HG03025 (cell line): Measurements from ENCODE around the gene EFCAB9.
"Not testable (repeated sequence)": the region's sequence is repeated elsewhere in the genome, so short reads cannot be mapped to it uniquely, and the experiment has no call there.

Experiments used
- ATAC-seq: cut with Tn5 transposase; IDR thresholded peaks from one replicate; pipeline ENCODE4 v1.9.1; 2021; ENCODE audit warnings: mild to moderate bottlenecking, moderate library complexity; ENCODE audit not compliant: unreplicated experiment, low FRiP score

Gene EFCAB9

GRCh38 chr5:172193872-172194271, at the start of gene EFCAB9:
TSS of gene EFCAB9 (plus strand) at chr5:172194172. CDS start at chr5:172194173, 1 bp downstream.
- ATAC-seq: no peak

DNA sequence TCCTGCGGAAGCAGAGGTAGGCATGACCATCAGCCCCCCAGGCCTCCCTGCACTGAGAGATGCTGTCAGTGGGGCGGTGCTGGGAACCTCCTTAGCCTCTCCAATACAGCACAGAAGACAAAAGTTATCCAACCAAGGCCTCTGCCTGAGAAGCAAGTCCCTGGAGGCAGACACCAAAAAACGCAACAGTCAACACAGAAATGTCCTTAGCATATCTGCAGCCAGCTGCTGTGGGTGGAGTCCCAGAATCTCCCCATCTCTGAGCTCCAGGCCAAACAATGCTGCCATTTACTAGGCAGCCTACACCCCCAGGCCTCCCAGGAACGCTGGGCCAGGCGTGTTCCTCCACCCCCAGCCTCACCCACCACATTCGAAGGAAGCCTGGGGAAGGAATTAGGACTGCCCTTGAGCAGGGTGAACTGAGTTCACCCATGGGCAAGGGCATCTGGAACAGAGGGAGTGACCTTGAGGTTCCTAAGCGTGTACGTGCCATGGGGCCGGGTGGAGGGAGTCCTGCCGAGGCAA, 49.6 kb upstream of the EFCAB9 start:
- no peak for ATAC-seq

GRCh38 chr5:172144931-172145869, 48.8 kb upstream of the EFCAB9 start:
- no peak for ATAC-seq

- no peak for ATAC-seq
Measured at GRCh38 chr5:172145870-172146747, 47.9 kb upstream of the EFCAB9 start.

DNA sequence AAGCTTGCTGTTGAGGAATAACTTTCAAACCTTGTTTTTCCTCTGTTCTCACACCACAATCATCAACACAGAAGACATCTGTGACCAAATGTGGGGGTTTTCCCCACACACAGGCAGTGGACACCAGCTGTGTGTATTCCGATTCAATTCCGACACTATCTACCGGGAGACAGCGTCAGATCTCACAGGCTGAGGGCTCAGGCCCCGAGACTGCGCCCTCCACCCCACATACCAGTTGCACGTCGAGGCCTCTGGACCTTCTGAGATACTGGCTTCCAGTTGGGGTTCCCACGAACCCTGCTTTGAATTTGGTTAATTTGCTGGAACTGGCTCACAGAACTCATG, 47.3 kb upstream of the EFCAB9 start:
- ATAC-seq: no peak

DNA sequence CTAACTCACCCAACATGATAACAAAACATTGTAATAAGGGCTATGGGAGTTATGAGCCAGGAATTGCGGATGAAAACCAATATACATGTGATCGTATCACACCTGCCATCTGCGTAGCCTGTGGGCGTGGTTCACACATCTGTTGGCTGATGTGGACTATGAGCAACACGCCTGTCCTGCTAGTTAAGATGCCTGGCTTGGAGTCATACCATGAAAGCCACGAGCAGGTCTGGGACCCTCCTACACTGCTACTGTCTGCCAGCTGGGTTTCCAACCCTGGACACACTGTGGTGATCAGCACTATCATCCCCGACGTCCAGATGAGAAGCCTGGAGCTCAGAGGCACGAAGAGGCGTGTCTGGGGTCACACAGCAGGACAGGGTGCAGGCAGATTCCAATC, 46.1 kb upstream of the EFCAB9 start:
- ATAC-seq: no peak

DNA sequence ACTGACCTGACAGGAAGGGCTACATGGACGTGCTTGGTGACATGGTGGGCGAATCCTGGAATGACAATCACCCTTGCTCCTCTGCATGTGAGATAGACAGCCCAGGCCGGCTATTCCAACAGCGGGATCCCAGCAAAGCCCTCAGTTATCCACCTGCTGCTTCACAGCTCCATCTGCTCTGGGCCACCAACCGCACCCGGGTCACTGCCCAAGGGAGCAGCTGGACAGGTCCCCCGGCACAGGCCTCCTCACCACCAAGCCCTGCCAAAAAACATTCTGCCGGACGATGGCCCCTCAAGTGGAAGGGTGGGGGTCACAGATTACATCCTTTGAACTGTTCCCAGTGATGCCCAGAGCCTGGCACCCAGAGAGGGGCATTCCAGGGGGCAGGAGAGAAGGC, 45.6 kb upstream of the EFCAB9 start:
- ATAC-seq: no peak

- no peak for ATAC-seq
Measured at GRCh38 chr5:172149073-172149472, 44.9 kb upstream of the EFCAB9 start.

DNA sequence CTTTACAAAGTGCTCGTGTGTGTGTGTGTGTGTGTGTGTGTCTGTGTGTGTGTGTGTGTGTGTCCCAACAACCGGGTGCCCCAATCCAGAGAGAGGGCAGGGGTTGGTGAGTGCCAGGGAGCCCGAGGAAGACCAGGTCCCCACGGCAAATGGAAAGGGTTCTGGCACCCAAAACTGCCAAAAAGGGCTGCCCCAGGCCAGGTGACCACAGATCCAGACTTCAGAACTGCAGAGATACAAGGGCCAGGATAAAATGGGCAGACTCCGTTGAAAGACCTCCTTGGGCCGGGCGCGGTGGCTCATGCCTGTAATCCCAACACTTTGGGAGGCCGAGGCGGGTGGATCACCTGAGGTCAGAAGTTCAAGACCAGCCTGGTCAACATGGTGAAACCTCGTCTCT, 44.5 kb upstream of the EFCAB9 start:
- not testable (repeated sequence) for ATAC-seq

DNA sequence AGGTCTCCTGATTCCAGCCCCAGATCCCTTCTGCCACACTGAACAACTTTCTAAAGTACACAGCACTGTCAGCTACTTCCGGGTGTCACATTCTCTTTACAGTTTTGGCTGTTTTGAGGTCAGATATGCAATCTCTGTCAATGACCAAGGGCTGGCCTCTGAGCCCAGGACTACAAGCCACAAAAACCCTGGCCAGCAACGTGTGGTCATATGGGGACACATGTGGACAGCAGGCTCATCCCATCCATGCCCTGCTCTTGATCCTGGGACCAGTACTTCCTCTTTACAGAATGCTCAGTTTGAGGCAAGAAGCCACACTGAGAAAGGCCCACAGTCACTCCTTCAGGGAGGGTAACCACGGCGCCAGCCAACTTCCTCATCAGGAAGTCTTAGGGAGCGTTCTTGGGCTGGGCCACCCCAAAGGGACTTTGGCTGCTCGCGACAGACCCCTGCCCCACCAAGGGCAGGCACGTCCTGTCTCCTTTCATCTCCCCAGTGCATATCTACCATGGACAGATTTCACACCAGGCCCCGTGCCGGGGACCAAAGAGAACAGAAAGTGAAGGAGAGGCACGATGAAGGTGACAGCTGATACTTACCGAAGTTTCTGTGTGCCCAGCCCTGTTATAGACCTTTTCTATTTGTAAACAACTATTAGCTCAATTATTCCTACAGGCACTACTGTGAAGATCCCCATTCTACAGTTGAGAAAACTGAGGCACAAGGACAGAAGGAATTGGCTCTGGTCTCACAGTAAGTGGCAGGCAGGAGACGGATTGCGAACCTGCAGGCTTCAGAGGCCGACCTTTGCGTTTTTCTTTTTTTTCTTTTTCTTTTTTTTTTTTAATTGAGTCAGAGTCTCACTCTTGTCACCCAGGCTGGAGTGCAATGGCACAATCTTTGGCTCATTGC, 43.2 kb upstream of the EFCAB9 start:
- peak; percentile 54 for ATAC-seq

DNA sequence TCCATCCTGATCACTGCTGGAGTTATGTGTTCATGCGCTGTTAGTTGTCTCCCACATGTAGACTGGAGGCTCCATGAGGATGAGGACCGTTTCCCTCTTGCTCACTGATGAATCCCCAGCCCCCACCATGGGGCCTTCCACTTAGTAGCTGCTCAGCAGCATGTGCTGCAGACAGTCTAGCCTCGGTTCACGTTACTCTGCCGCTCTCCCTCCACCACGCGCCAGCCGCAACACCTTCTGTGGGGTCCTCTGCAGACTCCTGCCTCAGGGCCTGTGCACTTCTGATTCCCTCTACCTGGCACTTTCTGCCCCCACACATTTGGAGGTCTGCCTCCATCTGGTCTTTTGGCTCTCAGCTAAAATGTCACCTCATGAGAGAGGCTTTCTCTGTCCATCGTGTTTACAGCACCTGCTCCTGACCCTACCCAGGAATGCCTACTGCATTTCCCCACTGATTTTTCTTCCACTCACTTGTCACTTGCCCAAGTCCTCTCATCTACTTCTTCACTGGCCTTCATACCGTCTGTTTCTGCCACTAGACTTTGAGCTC, 42.2 kb upstream of the EFCAB9 start:
- ATAC-seq: no peak

GRCh38 chr5:172153695-172154094, 40.3 kb upstream of the EFCAB9 start:
- ATAC-seq: no peak

GRCh38 chr5:172155101-172155500, 38.9 kb upstream of the EFCAB9 start:
- not testable (repeated sequence) for ATAC-seq

DNA sequence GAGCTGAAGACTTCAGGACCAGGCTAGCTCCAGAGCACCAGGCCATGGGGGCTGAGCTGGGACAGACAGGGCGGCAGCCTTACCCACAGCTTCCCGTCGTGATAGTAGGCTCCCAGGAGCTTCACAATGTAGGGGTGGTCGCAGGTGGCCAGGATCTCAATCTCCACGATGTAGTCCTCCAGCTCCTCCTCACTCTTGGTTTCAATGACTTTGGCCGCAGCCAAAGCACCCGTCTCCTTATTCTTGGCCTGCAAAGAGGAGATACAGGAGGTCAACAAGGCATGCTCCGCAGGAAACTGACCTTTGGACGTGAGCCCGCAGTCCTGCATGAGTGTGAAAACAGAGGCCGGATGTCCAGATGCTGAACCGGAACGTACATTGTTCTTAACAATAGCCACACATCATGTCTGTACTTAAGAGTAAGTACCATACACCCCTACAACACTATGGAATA, 37.4 kb upstream of the EFCAB9 start:
- ATAC-seq: no peak

DNA sequence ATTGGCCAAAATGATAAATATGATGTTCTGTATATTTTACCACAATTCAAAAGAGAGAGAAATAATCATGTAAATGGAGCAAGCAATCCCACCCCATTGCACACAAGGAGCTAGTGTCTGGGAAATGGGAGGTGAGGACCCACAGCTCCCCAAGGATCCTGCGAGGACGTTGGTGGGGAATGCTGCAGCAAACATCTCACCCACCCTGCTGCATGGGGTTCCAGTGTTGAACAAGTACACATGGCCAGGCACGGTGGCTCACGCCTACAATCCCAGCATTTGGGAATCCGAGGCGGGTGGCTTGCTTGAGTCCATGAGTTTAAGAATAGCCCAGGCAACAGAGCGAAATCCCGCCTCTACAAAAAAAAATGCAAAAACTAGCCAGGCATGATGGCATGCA, 35.0 kb upstream of the EFCAB9 start:
- ATAC-seq: no peak

- no peak for ATAC-seq
Measured at GRCh38 chr5:172160506-172160905, 33.5 kb upstream of the EFCAB9 start.

DNA sequence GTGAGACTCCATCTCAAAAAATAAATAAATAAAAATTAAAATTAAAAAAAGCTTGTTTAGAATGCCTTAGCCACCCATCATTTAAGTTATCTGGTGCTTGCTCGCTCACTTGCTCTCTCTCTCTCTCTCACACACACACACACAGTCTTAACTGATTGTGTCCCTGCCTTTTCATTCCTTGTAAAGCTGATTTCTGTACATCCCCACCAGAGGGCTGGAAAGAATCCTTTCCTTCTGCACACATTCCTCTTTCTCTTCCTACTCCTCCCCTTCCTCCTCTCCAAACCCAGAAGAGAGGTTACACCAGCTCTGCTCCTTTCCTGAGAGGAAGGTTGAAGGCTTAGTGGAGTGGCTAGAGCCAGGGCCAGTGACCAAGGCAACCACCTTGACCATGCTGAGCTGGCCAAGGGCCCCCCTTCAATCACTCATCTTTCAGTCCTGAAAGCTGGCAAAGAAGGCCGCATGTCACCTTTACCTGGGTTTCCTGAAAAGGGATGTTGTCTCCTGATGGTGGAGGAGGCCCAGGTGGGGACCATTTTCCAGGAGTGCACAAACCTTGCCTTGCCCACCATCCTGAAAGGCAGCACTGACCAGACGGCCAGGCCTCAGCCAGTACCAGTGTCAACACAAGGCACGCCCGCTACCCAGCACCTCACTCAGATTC, 31.5 kb upstream of the EFCAB9 start:
- no peak for ATAC-seq

DNA sequence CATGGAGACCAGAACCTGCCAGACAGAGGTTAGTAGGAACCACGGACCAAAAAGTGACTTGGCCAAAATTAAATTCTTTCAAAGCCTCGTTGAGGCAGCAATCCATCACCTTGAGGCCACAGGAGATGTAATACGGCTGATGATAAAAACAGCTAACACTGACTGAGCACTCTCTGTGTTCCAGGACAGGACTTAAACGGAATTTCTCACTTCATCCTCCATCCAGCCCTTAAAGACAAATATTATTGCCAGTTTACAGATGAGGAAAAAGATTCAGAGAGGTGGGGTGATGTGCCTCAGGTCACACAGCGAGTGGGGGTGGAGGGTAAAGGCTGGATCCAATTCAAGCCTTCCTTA, 31.0 kb upstream of the EFCAB9 start:
- no peak for ATAC-seq

DNA sequence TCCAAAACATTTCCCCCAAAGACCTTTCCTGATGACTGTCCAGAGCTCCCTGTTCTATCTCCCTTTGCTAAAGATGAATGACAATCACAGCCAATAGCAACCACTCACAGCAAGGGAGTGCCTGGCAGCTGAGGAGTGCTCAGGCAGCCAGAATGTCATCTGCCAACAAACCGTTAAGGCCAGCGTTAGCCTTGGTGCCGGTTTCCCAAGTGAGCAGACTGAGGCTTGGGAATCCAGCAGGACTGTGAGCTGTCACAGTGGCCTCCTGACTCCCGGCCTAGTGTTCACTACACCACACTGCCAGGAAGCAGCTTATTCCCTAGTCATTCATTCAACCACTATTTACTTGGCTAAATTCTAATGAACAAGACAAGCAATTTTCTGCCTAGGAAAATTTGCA, 30.6 kb upstream of the EFCAB9 start:
- ATAC-seq: no peak
